NB4 (cell line): ENCODE results near the gene FBXO27.
"Not testable (repeated sequence)": the region's sequence is repeated elsewhere in the genome, so short reads cannot be mapped to it uniquely, and the experiment has no call there.

Source experiments
- DNase-seq: peaks from one replicate; pipeline ENCODE4 v3.0.0; 2010; ENCODE audit warnings: low read depth
- H3K4me3 ChIP-seq: one replicate; pipeline ENCODE4 v1.5.1; 2011; ENCODE audit warnings: mild to moderate bottlenecking, low read depth, low read length, moderate library complexity
- MYC ChIP-seq: IDR thresholded peaks from 2 replicates; pipeline ENCODE4 v1.6.1; 2011; ENCODE audit warnings: low read depth, low read length
- POLR2A ChIP-seq: IDR thresholded peaks from 2 replicates; pipeline ENCODE4 v1.6.1; 2011; ENCODE audit warnings: mild to moderate bottlenecking; ENCODE audit not compliant: insufficient read length; ENCODE audit errors: extremely low read depth
- TF ChIP-seq, protein P1 (sequence below): IDR thresholded peaks from one replicate; pipeline ENCODE4 v1.5.1; 2012; ENCODE audit warnings: low read depth, low read length
- TF ChIP-seq, protein P2 (sequence below): IDR thresholded peaks from 2 replicates; pipeline ENCODE4 v1.6.1; 2011; ENCODE audit warnings: low read depth, low read length

Gene FBXO27

DNA sequence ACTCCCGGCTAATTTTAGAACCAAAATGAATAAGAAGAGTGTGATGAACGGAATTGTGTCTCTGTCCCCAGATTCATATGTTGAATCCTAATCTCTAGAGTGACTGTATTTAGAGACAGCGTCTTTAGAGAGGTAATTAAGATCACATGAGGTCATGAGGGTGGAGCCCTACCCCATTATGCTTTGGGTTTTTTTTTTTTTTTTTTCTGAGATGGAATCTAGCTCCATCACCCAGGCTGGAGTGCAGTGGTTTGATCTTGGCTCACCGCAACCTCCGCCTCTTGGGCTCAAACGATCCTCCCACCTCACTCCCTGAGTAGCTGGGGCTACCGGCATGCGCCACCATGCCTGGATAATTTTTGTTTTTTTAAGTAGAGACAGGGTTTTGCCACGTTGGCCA lies 27.9 kb downstream of the FBXO27 start:
- no peak overlapping the region for H3K4me3 ChIP-seq
- TF ChIP-seq, protein P1, sequence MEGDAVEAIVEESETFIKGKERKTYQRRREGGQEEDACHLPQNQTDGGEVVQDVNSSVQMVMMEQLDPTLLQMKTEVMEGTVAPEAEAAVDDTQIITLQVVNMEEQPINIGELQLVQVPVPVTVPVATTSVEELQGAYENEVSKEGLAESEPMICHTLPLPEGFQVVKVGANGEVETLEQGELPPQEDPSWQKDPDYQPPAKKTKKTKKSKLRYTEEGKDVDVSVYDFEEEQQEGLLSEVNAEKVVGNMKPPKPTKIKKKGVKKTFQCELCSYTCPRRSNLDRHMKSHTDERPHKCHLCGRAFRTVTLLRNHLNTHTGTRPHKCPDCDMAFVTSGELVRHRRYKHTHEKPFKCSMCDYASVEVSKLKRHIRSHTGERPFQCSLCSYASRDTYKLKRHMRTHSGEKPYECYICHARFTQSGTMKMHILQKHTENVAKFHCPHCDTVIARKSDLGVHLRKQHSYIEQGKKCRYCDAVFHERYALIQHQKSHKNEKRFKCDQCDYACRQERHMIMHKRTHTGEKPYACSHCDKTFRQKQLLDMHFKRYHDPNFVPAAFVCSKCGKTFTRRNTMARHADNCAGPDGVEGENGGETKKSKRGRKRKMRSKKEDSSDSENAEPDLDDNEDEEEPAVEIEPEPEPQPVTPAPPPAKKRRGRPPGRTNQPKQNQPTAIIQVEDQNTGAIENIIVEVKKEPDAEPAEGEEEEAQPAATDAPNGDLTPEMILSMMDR = no peak
- TF ChIP-seq MYC = no peak
- no peak for TF ChIP-seq POLR2A
- TF ChIP-seq, protein P2, sequence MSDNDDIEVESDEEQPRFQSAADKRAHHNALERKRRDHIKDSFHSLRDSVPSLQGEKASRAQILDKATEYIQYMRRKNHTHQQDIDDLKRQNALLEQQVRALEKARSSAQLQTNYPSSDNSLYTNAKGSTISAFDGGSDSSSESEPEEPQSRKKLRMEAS = no peak
- no peak for DNase-seq

DNA sequence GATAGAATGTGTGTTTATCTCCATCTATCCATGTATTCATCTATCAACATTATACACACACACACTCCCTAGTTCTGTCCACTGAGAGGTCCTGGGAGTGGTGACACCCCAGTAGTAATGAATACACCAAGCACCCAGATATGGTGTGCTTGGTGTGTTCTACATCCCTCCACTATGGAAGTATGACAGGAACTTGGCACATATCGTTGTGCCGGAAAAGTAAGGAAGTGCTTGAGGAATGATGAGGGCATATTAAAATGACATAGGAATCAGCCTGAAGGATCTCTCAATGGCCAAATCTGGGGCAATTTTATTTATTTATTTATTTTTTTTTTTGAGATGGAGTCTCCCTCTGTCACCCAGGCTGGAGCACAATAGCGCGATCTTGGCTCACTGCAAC lies 28.6 kb downstream of the FBXO27 start:
- H3K4me3 ChIP-seq = no peak overlapping the region
- TF ChIP-seq MYC = no peak
- TF ChIP-seq POLR2A = no peak
- TF ChIP-seq, protein P1 = no peak
- TF ChIP-seq, protein P2 = no peak
- no peak for DNase-seq

DNA sequence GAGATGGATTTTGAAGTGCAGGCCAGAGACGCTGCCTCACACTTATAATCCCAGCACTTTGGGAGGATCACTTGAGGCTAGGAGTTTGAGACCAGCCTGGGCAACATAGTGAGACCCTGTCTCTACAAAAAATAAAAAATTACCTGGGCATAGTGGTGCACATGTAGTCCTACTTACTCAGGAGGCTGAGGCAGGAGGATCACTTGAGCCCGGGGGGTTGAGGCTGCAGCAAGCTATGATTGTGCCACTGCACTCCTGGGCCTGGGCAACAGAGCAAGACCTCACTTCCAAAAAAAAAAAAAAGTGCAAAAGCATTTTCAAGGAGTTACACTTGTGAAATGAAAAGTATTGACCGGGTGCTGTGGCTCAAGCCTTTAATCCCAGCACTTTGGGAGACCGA lies 29.2 kb downstream of the FBXO27 start:
- no peak overlapping the region for H3K4me3 ChIP-seq
- DNase-seq = no peak
- TF ChIP-seq MYC (no peak), POLR2A (no peak)
- TF ChIP-seq, protein P1 = no peak
- TF ChIP-seq, protein P2 = no peak

DNA sequence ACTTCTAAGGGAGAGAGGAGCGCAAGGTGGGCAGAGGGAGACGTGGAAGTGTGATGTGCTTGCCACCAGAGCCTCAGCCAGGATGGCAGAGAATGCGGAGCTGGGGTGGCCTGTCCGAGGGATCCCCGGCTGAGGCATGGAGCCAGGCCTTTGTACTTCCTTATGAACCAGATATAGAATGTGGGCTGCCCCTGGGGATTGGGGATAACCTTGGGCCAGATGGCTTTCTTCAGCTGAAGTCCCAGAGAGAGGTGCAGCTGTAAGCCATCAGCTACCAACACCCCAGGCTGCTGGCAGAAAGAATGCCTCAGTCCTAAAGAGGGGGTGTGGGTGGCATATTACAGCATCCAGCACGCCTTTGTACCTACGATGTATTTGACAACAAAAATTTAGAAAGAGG lies 31.3 kb downstream of the FBXO27 start:
- no peak for TF ChIP-seq POLR2A
- TF ChIP-seq, protein P2 = no peak
- no peak for TF ChIP-seq MYC
- TF ChIP-seq, protein P1 = no peak
- DNase-seq = no peak
- no peak overlapping the region for H3K4me3 ChIP-seq

DNA sequence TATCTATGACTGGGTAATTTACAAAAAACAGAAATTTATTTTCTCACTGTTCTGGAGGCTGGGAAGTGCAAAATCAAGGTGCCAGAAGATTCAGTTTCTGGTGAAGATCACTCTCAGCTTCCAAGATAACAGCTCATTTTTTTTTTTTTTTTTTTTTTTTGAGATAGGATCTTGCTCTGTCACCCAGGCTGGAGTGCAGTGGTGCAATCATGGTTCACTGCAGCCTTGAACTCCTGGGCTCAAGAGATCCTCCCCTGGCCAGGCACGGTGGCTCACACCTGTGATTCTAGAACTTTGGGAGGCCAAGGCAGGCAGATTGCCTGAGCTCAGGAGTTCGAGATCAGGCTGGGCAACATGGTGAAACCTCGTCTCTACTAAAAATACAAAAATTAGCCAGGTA lies 34.8 kb downstream of the FBXO27 start:
- not testable (repeated sequence) for H3K4me3 ChIP-seq, DNase-seq

DNA sequence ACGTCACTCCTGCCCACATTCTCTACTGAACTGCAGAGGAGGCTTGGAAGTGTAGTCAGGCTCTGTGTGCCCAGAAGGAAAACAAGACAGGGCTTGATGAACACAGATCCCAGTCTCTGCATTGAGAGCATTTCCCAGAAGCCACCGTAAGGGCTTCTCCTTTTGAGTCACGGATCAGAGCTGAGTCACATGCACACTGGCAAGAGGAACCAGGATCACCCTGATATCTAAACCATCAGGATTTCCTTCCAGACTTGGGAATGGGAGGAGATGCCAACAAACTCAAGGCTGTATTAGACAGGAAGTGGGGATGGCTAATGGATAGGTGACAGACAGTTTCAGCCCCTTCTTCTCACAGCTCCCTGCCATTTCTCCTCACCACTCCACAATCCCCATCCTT lies 39.1 kb downstream of the FBXO27 start:
- H3K4me3 ChIP-seq = no peak overlapping the region
- DNase-seq = no peak
- TF ChIP-seq, protein P1 = no peak
- TF ChIP-seq MYC (no peak), POLR2A (no peak)
- TF ChIP-seq, protein P2 = no peak
